ENCODE results near the gene COX6A2. TPM values are rescaled to one million over a fixed set of nuclear protein-coding genes. Genes with fewer than 3 reads are reported as not detected.

Gene COX6A2
- total RNA-seq, 1 experiment from 2014 or later = not detected

GRCh38 chr16:31411024-31411844, 16.9 kb downstream of the COX6A2 start:
- no peak overlapping the region for H3K4me2 ChIP-seq
- no peaks in the 10 kb centered on the region for H3K36me3 ChIP-seq (ENCODE audit: low read depth)
- BruUV-seq (replicated peaks) = no TSS peak
- H3K4me1 ChIP-seq (replicated peaks; ENCODE audit: insufficient read depth) = no peaks in the 10 kb centered on the region
- CTCF ChIA-PET = interaction anchor here (0.5 to 0.6 kb wide), 2 partner anchors 25 to 200 kb away, joined by 6 to 7 read pairs; no protein-coding TSS in a partner anchor
- H3K9me2 ChIP-seq (ENCODE audit: insufficient read depth) = no peaks in the 10 kb centered on the region
- no peaks in the 10 kb centered on the region for H3F3A ChIP-seq (ENCODE audit: insufficient read depth, low read depth)
- no peaks in the 10 kb centered on the region for H4K20me1 ChIP-seq (ENCODE audit: insufficient read depth)
- no peak overlapping the region for H2AFZ ChIP-seq
- no peak overlapping the region for H3K4me3 ChIP-seq
- intact Hi-C loops (cut with micrococcal nuclease; ENCODE audit: unreplicated experiment) = no loop called here
- DNase-seq = no peak
- H3K27me3 ChIP-seq (ENCODE audit: insufficient read depth, low read depth) = peaks cover 22% of the 10 kb centered on the region; the same call in 1 of the 2 replicates
- no peaks in the 10 kb centered on the region for H3K9me3 ChIP-seq (ENCODE audit: insufficient read depth, low read depth)
- H3K27ac ChIP-seq = no peak overlapping the region
- H3K79me2 ChIP-seq (ENCODE audit: low read depth) = no peaks in the 10 kb centered on the region
- TF ChIP-seq EZH2 (IDR thresholded peaks at IDR 0.05; ENCODE audit: low read depth) = no peak
- no peak for TF ChIP-seq CTCF (conservative IDR thresholded peaks at IDR 0.05)
- POLR2A ChIA-PET (ENCODE audit: unreplicated experiment) = no interaction called here

- TF ChIP-seq CTCF (conservative IDR thresholded peaks at IDR 0.05) = no peak
- no peak overlapping the region for H3K27ac ChIP-seq
- ChIA-PET CTCF (interaction anchor here (0.6 kb wide), 1 partner anchor 900 kb away, joined by 10 read pairs; no protein-coding TSS in a partner anchor), POLR2A (ENCODE audit: unreplicated experiment) (interaction anchor here (0.6 to 0.7 kb wide), 3 partner anchors 49 to 301 kb away, joined by 3 to 8 read pairs (median 4); no protein-coding TSS in a partner anchor)
- H3K4me2 ChIP-seq = no peak overlapping the region
- H3K4me3 ChIP-seq = no peak overlapping the region
- no peak for DNase-seq
- no peaks in the 10 kb centered on the region for H3K9me3 ChIP-seq (ENCODE audit: insufficient read depth, low read depth)
- H3K9me2 ChIP-seq (ENCODE audit: insufficient read depth) = no peaks in the 10 kb centered on the region
- H3K4me1 ChIP-seq (replicated peaks; ENCODE audit: insufficient read depth) = no peaks in the 10 kb centered on the region
- no peaks in the 10 kb centered on the region for H4K20me1 ChIP-seq (ENCODE audit: insufficient read depth)
- intact Hi-C loops (cut with micrococcal nuclease; ENCODE audit: unreplicated experiment) = no loop called here
- no TSS peak for BruUV-seq (replicated peaks)
- no peaks in the 10 kb centered on the region for H3F3A ChIP-seq (ENCODE audit: insufficient read depth, low read depth)
- no peaks in the 10 kb centered on the region for H3K36me3 ChIP-seq (ENCODE audit: low read depth)
- H3K27me3 ChIP-seq (ENCODE audit: insufficient read depth, low read depth) = peaks cover 19% of the 10 kb centered on the region; the same call in 1 of the 2 replicates
- no peaks in the 10 kb centered on the region for H3K79me2 ChIP-seq (ENCODE audit: low read depth)
- no peak overlapping the region for H2AFZ ChIP-seq
Measured at GRCh38 chr16:31410082-31410481, 18.1 kb downstream of the COX6A2 start.

- H3F3A ChIP-seq (ENCODE audit: insufficient read depth, low read depth) = no peaks in the 10 kb centered on the region
- no peaks in the 10 kb centered on the region for H3K9me2 ChIP-seq (ENCODE audit: insufficient read depth)
- no peak overlapping the region for H2AFZ ChIP-seq
- H3K36me3 ChIP-seq (ENCODE audit: low read depth) = no peaks in the 10 kb centered on the region
- DNase-seq = peak; percentile 18 to 54
- no peaks in the 10 kb centered on the region for H3K4me1 ChIP-seq (replicated peaks; ENCODE audit: insufficient read depth)
- ChIA-PET POLR2A (ENCODE audit: unreplicated experiment) (interaction anchor here (0.6 to 0.7 kb wide), 2 partner anchors 229 to 300 kb away, joined by 3 to 8 read pairs; no protein-coding TSS in a partner anchor), CTCF (interaction anchor here (0.9 kb wide), 1 partner anchor 17 kb away, joined by 5 read pairs; no protein-coding TSS in a partner anchor)
- H4K20me1 ChIP-seq (ENCODE audit: insufficient read depth) = no peaks in the 10 kb centered on the region
- H3K27me3 ChIP-seq (ENCODE audit: insufficient read depth, low read depth) = peaks cover 12% of the 10 kb centered on the region; the same call in 1 of the 2 replicates
- no peak for TF ChIP-seq CTCF (conservative IDR thresholded peaks at IDR 0.05)
- TF ChIP-seq EZH2 (IDR thresholded peaks at IDR 0.05; ENCODE audit: low read depth) = no peak
- H3K4me2 ChIP-seq = no peak overlapping the region
- peaks cover under 1% of the 10 kb centered on the region; the same call in 1 of the 2 replicates for H3K79me2 ChIP-seq (ENCODE audit: low read depth)
- H3K27ac ChIP-seq = no peak overlapping the region
- intact Hi-C loops (cut with micrococcal nuclease; ENCODE audit: unreplicated experiment) = no loop called here
- no TSS peak for BruUV-seq (replicated peaks)
- H3K4me3 ChIP-seq = no peak overlapping the region
- no peaks in the 10 kb centered on the region for H3K9me3 ChIP-seq (ENCODE audit: insufficient read depth, low read depth)
Measured at GRCh38 chr16:31409433-31409832, 18.7 kb downstream of the COX6A2 start.
